H7 (cell line): ENCODE data around the gene IL6R. TPM values are rescaled to one million over a fixed set of nuclear protein-coding genes. Genes with fewer than 3 reads are reported as not detected.
"Not testable (repeated sequence)": the region's sequence is repeated elsewhere in the genome, so short reads cannot be mapped to it uniquely, and the experiment has no call there.

Experiments used
- DNase-seq: peaks from one replicate; pipeline ENCODE4 v3.0.0; 2012
- H3K27me3 ChIP-seq: 2 replicates; pipeline ENCODE4 v1.6.0; 2011; ENCODE audit warnings: mild to moderate bottlenecking, low read length; ENCODE audit not compliant: control insufficient read depth, insufficient read depth
- H3K36me3 ChIP-seq: replicated peaks from 2 replicates; pipeline ENCODE4 v1.5.1; 2011; ENCODE audit warnings: low read length; ENCODE audit not compliant: control insufficient read depth, insufficient read depth
- H3K4me3 ChIP-seq: 2 replicates; pipeline ENCODE4 v1.5.1; 2011; ENCODE audit warnings: low read depth, mild to moderate bottlenecking, control low read depth, low read length, moderate library complexity; ENCODE audit not compliant: insufficient read depth
- total RNA-seq: library from RNA; depleted of rRNA; stranded (reverse); fragments of >200 nt; shearing (Covaris generic); gene quantifications from 2 replicates; pipeline ENCODE4 v1.2.3, GENCODE V29; 2014

Gene IL6R
- total RNA-seq, 1 experiment from 2014 or later = 8.6 TPM

GRCh38 chr1:154467434-154468102 lies 62.4 kb downstream of the IL6R start:
- Histone ChIP-seq H3K4me3 (no peak overlapping the region), H3K27me3 (no peaks in the 10 kb centered on the region), H3K36me3 (no peaks in the 10 kb centered on the region)
- DNase-seq = no peak

- no peaks in the 10 kb centered on the region for H3K27me3 ChIP-seq
- no peak overlapping the region for H3K4me3 ChIP-seq
- H3K36me3 ChIP-seq = no peaks in the 10 kb centered on the region
- no peak for DNase-seq
Observed at GRCh38 chr1:154468535-154469250, 63.5 kb downstream of the IL6R start.

DNA sequence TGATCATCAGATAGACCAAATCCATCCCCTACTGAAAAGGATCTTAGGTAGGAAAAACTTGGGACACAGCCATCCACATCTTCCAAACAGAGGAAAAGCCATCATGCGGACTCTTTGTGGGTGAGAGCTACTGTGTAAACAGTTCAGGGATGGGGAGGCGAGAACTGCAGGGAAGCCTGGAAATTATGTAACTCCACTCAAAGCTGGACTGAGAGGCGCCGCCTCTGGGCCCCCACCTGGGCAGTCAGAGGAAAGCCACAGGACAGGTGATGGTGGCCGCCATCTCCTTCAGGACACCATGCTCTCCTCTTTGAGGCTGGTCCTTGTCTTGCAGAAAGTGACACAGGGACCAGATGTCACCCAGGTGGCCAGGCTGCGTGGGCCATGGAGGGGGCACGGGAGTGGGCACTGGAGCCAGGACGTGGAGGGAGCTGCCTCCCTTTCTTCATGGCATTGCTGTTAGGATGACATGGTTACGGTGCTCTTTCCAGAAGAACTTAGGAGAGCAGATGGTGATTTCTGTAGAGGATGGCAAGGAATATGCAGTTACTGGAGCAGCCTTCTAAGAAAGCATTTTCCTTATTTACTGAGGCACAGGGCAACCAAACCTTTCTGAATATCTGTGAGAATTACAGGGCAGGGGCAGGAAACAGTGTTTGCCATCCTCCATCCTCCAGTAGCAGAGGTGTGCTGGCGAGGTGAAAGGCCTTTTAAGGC lies 64.9 kb downstream of the IL6R start:
- no peaks in the 10 kb centered on the region for H3K27me3 ChIP-seq
- H3K4me3 ChIP-seq = no peak overlapping the region
- H3K36me3 ChIP-seq = no peaks in the 10 kb centered on the region
- no peak for DNase-seq

DNA sequence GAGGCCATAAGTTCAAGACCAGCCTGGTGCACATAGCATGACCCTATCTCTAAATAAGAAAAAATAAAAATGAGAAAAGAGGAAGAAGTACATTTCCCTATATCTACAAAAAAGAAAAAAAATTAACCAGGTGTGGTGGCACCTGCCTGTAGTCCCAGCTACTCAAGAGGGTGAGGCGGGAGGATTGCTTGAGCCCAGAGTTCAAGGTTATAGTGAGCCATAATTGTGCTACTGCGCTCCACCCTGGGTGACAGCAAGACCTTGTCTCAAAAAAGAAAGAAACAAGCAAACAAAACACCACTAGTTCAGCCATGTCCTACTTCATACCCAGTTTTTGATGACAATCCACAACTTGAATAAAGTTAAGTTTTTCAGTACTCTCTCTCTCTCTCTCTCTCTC lies 66.2 kb downstream of the IL6R start:
- Histone ChIP-seq H3K36me3 (no peaks in the 10 kb centered on the region), H3K27me3 (no peaks in the 10 kb centered on the region), H3K4me3 (no peak overlapping the region)
- no peak for DNase-seq

- Histone ChIP-seq H3K4me3 (no peak overlapping the region), H3K27me3 (no peaks in the 10 kb centered on the region), H3K36me3 (no peaks in the 10 kb centered on the region)
- DNase-seq = no peak
Observed at GRCh38 chr1:154474802-154475201, 69.7 kb downstream of the IL6R start.

GRCh38 chr1:154476791-154477190 lies 71.6 kb downstream of the IL6R start:
- DNase-seq = no peak
- no peak overlapping the region for H3K4me3 ChIP-seq
- H3K36me3 ChIP-seq = no peaks in the 10 kb centered on the region
- no peaks in the 10 kb centered on the region for H3K27me3 ChIP-seq

DNA sequence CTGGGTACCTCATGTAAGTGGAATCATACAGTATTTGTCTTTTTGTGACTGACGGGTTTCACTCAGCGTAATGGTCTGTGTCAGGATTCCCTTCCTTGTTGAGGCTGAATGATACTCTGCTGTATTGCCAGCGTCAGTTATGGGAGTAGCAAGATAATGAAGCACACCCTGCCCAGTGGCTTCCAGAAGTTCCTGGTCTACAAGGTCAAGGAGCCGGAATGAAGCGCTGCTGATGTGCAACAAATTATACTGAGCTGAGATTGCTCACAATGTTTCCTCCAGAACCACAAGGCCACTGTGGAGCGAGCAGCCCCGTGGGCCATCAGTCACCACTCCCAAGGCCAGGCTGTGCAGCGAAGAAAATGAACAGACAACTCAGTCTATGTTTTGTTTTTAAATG lies 72.9 kb downstream of the IL6R start:
- no peak overlapping the region for H3K4me3 ChIP-seq
- DNase-seq = no peak
- H3K36me3 ChIP-seq = no peaks in the 10 kb centered on the region
- no peaks in the 10 kb centered on the region for H3K27me3 ChIP-seq

- Histone ChIP-seq H3K27me3 (no peaks in the 10 kb centered on the region), H3K4me3 (no peak overlapping the region), H3K36me3 (no peaks in the 10 kb centered on the region)
- no peak for DNase-seq
Observed at GRCh38 chr1:154478639-154479038, 73.5 kb downstream of the IL6R start.

DNA sequence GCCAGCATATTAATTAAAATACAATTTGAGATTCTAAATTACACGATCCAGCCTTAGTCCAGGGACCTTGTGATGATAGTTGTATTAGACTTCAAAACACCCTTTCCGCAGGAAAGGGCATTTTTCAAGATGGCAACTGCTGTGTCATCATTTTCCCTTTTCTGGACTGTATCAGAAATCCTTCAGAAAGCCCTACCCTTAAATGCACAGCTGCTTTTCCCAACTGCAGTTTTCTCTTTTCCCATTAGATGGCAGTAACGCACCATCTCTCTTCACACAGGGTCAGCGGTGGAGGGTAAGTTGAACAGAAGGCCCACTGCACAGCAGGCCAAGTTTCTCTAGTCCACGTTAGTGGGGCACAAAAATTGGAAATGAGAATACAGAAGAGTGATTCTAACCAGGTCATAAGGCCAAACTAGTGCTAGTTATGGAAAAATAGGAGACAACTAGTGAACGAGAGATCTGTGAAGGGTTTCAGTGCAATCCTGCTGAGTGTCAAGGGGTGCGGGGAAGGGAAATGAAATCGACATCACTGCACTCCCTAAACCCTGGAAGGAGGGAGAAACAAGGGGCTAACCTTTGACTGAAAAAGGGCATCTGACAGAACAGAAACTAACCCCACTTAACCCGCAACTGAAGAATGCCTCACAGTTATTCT lies 74.8 kb downstream of the IL6R start:
- no peaks in the 10 kb centered on the region for H3K36me3 ChIP-seq
- no peak overlapping the region for H3K4me3 ChIP-seq
- DNase-seq = peak; percentile 82
- H3K27me3 ChIP-seq = no peaks in the 10 kb centered on the region

DNA sequence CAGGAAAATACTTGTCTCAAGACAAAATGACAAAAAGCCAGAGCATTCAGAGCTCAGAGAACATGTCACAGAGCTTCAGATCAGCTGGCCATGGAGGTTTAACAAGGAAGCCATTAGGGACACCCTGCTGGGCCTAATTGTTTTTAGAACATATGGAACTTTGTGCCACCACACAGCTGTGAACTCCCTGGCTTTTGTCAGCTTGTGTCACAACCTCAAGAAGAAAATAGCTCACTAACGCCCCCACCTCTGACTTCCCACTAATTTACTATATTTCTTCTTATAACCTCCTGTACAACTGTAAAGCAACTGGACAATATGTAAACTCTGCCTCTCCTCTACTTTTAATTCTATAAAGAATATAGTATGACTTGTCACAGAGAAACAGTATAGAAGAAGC lies 75.9 kb downstream of the IL6R start:
- no peak for DNase-seq
- H3K36me3 ChIP-seq = no peaks in the 10 kb centered on the region
- H3K27me3 ChIP-seq = no peaks in the 10 kb centered on the region
- no peak overlapping the region for H3K4me3 ChIP-seq

- Histone ChIP-seq H3K27me3 (no peaks in the 10 kb centered on the region), H3K36me3 (no peaks in the 10 kb centered on the region), H3K4me3 (no peak overlapping the region)
- no peak for DNase-seq
Observed at GRCh38 chr1:154483941-154484803, 79.0 kb downstream of the IL6R start.

DNA sequence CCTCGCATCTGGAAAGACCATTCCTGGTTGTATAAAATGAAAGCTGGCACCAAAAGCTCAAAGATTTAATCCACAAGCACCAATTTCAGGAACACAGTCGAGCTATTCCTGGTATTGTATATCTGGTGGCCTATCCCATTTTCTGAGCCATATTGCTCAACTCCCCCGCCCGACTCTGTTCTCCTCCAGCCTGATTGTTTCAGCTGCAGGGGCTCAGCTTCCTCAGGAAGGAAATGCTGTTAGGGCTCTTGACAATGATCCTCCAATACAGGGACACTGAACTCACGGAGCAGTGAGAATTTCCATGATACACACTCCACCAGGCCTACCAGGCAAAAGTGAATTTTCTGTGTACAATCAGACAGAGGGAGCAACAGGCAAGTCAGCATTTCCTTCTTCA lies 80.0 kb downstream of the IL6R start:
- Histone ChIP-seq H3K36me3 (no peaks in the 10 kb centered on the region), H3K27me3 (no peaks in the 10 kb centered on the region), H3K4me3 (no peak overlapping the region)
- DNase-seq = no peak

DNA sequence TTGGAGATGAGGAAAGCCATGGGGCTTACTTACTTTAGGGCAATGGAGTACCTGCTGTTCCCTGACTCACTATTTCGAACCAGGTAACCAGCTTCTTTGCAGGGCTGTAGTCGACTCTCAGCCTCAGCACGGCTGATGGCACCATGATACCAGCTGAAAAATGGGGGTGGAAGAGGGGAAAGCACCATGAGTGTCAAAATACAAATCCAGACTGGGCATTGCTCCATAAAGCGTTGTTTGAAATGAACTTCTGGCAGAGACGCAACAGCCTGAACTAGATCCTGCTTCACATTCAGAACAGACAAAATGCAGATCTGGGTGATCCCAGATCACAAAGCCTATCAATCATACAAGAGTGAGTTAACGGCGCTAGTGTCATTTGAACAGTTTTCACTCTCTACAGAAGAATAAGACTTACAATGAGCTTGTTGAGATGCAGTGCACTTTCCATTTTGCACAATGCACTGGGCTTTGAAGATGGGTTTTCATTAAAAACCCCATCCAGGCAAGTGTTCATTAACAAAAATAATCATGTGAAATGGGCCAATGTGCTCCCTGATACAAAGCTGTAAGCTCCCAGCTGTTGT lies 80.9 kb downstream of the IL6R start:
- no peak for DNase-seq
- Histone ChIP-seq H3K27me3 (no peaks in the 10 kb centered on the region), H3K4me3 (no peak overlapping the region), H3K36me3 (no peaks in the 10 kb centered on the region)

DNA sequence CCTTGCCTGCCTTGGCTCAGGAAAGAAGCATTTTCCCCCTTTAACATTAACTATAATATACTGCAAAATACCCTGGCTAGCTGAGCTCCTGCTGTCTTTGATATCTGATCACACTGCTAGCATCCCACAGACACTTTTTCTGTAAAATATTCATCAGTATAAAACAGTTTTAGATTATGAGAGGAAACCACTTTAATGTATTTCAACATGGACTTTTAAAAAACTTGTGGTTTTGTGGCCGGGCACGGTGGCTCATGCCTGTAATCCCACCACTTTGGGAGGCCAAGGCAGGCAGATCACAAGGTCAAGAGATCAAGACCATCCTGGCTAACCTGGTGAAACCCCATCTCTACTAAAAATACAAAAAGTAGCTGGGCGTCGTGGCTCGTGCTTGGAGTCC lies 81.6 kb downstream of the IL6R start:
- DNase-seq, H3K4me3 ChIP-seq, H3K36me3 ChIP-seq, H3K27me3 ChIP-seq: not testable (repeated sequence)
